HG02571 (cell line): ENCODE measurements around the gene MSH5.
"Not testable (repeated sequence)": the region's sequence is repeated elsewhere in the genome, so short reads cannot be mapped to it uniquely, and the experiment has no call there.

Source experiments
- ATAC-seq: cut with Tn5 transposase; IDR thresholded peaks from one replicate; pipeline ENCODE4 v1.9.1; 2021; ENCODE audit warnings: mild to moderate bottlenecking, moderate library complexity; ENCODE audit not compliant: unreplicated experiment

Gene MSH5

GRCh38 chr6:31796993-31797385 is 57.2 kb downstream of the MSH5 start:
- no peak for ATAC-seq

DNA sequence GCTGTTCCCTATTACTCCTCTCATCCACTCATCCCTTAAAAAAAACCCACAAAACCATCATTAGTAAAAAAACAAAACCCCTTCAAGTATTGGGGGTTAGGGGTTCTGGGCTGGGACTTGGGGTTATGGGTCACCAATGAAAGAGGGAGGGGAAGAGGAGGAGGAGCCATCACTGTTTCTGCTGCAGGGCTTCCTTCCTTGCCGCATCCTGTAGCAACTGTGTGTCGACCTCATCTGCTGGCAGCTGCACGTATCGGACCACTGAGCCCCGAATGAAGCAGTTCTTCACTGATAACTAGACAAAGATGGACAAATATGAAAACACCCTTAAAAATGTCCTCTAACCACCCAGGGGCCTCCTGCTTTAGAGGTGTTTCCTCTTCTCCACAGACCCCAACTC is 57.8 kb downstream of the MSH5 start:
- no peak for ATAC-seq

- ATAC-seq = no peak
Observed at GRCh38 chr6:31799781-31800180, 60.0 kb downstream of the MSH5 start.

GRCh38 chr6:31801031-31801927 is 61.5 kb downstream of the MSH5 start:
- not testable (repeated sequence) for ATAC-seq

GRCh38 chr6:31805939-31806469 is 66.2 kb downstream of the MSH5 start:
- ATAC-seq = no peak

- ATAC-seq = peak; percentile 89
Observed at GRCh38 chr6:31806470-31807272, 66.9 kb downstream of the MSH5 start, which contains the start of gene LSM2. LSM2 (minus strand) TSS chr6:31806966; CDS start chr6:31806757, 209 bp downstream.

GRCh38 chr6:31808599-31808998 is 68.8 kb downstream of the MSH5 start:
- not testable (repeated sequence) for ATAC-seq

DNA sequence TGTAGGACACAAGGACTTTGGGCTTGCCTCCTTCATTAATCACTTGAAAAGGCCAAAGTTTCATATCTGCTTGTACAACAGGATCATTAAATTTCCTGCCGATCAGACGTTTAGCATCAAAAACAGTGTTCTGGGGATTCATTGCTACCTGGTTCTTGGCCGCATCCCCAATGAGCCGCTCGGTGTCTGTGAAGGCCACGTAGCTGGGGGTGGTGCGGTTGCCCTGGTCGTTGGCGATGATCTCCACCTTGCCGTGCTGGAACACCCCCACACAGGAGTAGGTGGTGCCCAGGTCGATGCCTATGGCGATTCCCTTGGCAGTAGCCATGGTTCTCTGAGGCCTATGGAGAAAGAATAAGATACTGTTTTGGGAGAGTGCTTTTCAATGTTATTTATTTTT is 71.8 kb downstream of the MSH5 start:
- no peak for ATAC-seq
